Measurements from ENCODE around the gene DCTN3.

DCTN3 gene

GRCh38 chr9:34659592-34660253, 39.4 kb upstream of the DCTN3 start:
- no peak overlapping the region for H3K4me3 ChIP-seq (replicated peaks; ENCODE audit: low read depth, low read length)
- DNase-seq (ENCODE audit: extremely low read depth, low read depth): no peak
- TF ChIP-seq CTCF (IDR thresholded peaks at IDR 0.05; ENCODE audit: low read depth, low read length, missing control alignments): no peak

GRCh38 chr9:34658461-34658860, 38.2 kb upstream of the DCTN3 start:
- TF ChIP-seq CTCF (IDR thresholded peaks at IDR 0.05; ENCODE audit: low read depth, low read length, missing control alignments): no peak
- no peak for DNase-seq (ENCODE audit: extremely low read depth, low read depth)

GRCh38 chr9:34656992-34657391, 36.7 kb upstream of the DCTN3 start:
- no peak for TF ChIP-seq CTCF (IDR thresholded peaks at IDR 0.05; ENCODE audit: low read depth, low read length, missing control alignments)
- DNase-seq (ENCODE audit: extremely low read depth, low read depth): no peak
- H3K4me3 ChIP-seq (replicated peaks; ENCODE audit: low read depth, low read length): no peak overlapping the region

More at GRCh38 chr9:34658461-34658860, 38.2 kb upstream of the DCTN3 start:
- no peak overlapping the region for H3K4me3 ChIP-seq (replicated peaks; ENCODE audit: low read depth, low read length)

GRCh38 chr9:34655394-34655793, 35.1 kb upstream of the DCTN3 start:
- DNase-seq (ENCODE audit: extremely low read depth, low read depth): no peak
- TF ChIP-seq CTCF (IDR thresholded peaks at IDR 0.05; ENCODE audit: low read depth, low read length, missing control alignments): no peak
- no peak overlapping the region for H3K4me3 ChIP-seq (replicated peaks; ENCODE audit: low read depth, low read length)

GRCh38 chr9:34654323-34655051, 34.2 kb upstream of the DCTN3 start:
- H3K4me3 ChIP-seq (replicated peaks; ENCODE audit: low read depth, low read length): no peak overlapping the region
- no peak for TF ChIP-seq CTCF (IDR thresholded peaks at IDR 0.05; ENCODE audit: low read depth, low read length, missing control alignments)
- peak; percentile 71 for DNase-seq (ENCODE audit: extremely low read depth, low read depth)

GRCh38 chr9:34653151-34654072, 33.1 kb upstream of the DCTN3 start:
- H3K4me3 ChIP-seq (replicated peaks; ENCODE audit: low read depth, low read length): peak overlapping the region; percentile 40
- TF ChIP-seq CTCF (IDR thresholded peaks at IDR 0.05; ENCODE audit: low read depth, low read length, missing control alignments): no peak
- DNase-seq (ENCODE audit: extremely low read depth, low read depth): no peak
